AG04449 (cell line): ENCODE results near the gene TRPM8.

Experiments used
- CTCF ChIA-PET: fragments of 350-600 bp; formaldehyde crosslinking; extraction: SDS; loops from one replicate; lab custom pipeline; 2021; ENCODE audit warnings: antibody characterized with exemption; lab: Yijun Ruan, JAX
- POLR2A ChIA-PET: fragments of 400-600, 350-600 bp; formaldehyde crosslinking; extraction: SDS; loops from one replicate; lab custom pipeline; 2020; ENCODE audit warnings: antibody characterized with exemption, inconsistent platforms; lab: Yijun Ruan, JAX
- DNase-seq: peaks from one replicate; pipeline ENCODE4 v3.0.0-alpha.2; 2010; ENCODE audit warnings: low read depth, low spot score
- H3K4me3 ChIP-seq: 2 replicates; pipeline ENCODE4 v1.5.1; 2011; ENCODE audit warnings: low read depth, mild to moderate bottlenecking, control low read depth, low read length
- CTCF ChIP-seq: IDR thresholded peaks from one replicate; pipeline ENCODE4 v1.5.1; 2011; ENCODE audit warnings: mild to moderate bottlenecking, moderate library complexity, low read length, control low read depth, inconsistent platforms; ENCODE audit not compliant: insufficient read depth; ENCODE audit errors: missing control alignments

TRPM8 gene

GRCh38 chr2:233919319-233919718 lies 2.1 kb downstream of the TRPM8 start:
- no peak for DNase-seq
- TF ChIP-seq CTCF, result no peak
- CTCF ChIA-PET, result interaction anchor here (0.7 kb wide), 1 partner anchor 9 kb away, joined by 4 read pairs; no protein-coding TSS in a partner anchor
- no peak overlapping the region for H3K4me3 ChIP-seq
- POLR2A ChIA-PET, result no interaction called here

GRCh38 chr2:233919938-233920337 lies 2.8 kb downstream of the TRPM8 start:
- H3K4me3 ChIP-seq, result no peak overlapping the region
- no peak for TF ChIP-seq CTCF
- ChIA-PET POLR2A (no interaction called here), CTCF (no interaction called here)
- DNase-seq, result no peak

- no peak overlapping the region for H3K4me3 ChIP-seq
- ChIA-PET POLR2A (no interaction called here), CTCF (interaction anchor here (1.2 kb wide), 1 partner anchor 9 kb away, joined by 4 read pairs; no protein-coding TSS in a partner anchor)
- DNase-seq, result no peak
- no peak for TF ChIP-seq CTCF
Observed at GRCh38 chr2:233922471-233922870, 5.3 kb downstream of the TRPM8 start.

GRCh38 chr2:233925402-233925801 lies 8.2 kb downstream of the TRPM8 start:
- H3K4me3 ChIP-seq, result no peak overlapping the region
- DNase-seq, result no peak
- CTCF ChIA-PET, result interaction anchor here (1.1 kb wide), 1 partner anchor 477 kb away, joined by 3 read pairs; no protein-coding TSS in a partner anchor
- TF ChIP-seq CTCF, result no peak
- POLR2A ChIA-PET, result no interaction called here

GRCh38 chr2:233926806-233927205 lies 9.6 kb downstream of the TRPM8 start:
- ChIA-PET CTCF (no interaction called here), POLR2A (no interaction called here)
- no peak overlapping the region for H3K4me3 ChIP-seq
- TF ChIP-seq CTCF, result no peak
- DNase-seq, result no peak

GRCh38 chr2:233928594-233929351 lies 11.6 kb downstream of the TRPM8 start:
- DNase-seq, result no peak
- POLR2A ChIA-PET, result no interaction called here
- H3K4me3 ChIP-seq, result no peak overlapping the region
- CTCF ChIA-PET, result interaction anchor here (0.9 to 2.0 kb wide), 6 partner anchors 10 to 481 kb away, joined by 4 to 8 read pairs (median 4); partner anchors contain the start of gene TRPM8
- TF ChIP-seq CTCF, result peak; percentile 36
